GM19035 (cell line): ENCODE measurements around the gene INSRR.

Experiments used
- ATAC-seq: cut with Tn5 transposase; IDR thresholded peaks from one replicate; pipeline ENCODE4 v1.9.1; 2021; ENCODE audit not compliant: unreplicated experiment

Gene INSRR

GRCh38 chr1:156852418-156852874 lies 6.5 kb downstream of the INSRR start:
- ATAC-seq = no peak

GRCh38 chr1:156851779-156852417 lies 7.0 kb downstream of the INSRR start:
- no peak for ATAC-seq

GRCh38 chr1:156849151-156849496 lies 9.8 kb downstream of the INSRR start:
- no peak for ATAC-seq

- ATAC-seq = no peak
Observed at GRCh38 chr1:156848461-156849150, 10.3 kb downstream of the INSRR start.

GRCh38 chr1:156847591-156848460 lies 11.1 kb downstream of the INSRR start:
- ATAC-seq = no peak

- no peak for ATAC-seq
Observed at GRCh38 chr1:156846643-156847042, 12.3 kb downstream of the INSRR start.

GRCh38 chr1:156845953-156846545 lies 12.9 kb downstream of the INSRR start:
- no peak for ATAC-seq

GRCh38 chr1:156845055-156845952 lies 13.6 kb downstream of the INSRR start:
- ATAC-seq = no peak

- no peak for ATAC-seq
Observed at GRCh38 chr1:156844638-156845037, 14.3 kb downstream of the INSRR start.

- ATAC-seq = no peak
Observed at GRCh38 chr1:156844102-156844501, 14.8 kb downstream of the INSRR start.

GRCh38 chr1:156842618-156843300 lies 16.2 kb downstream of the INSRR start:
- no peak for ATAC-seq

GRCh38 chr1:156841295-156841855 lies 17.5 kb downstream of the INSRR start:
- no peak for ATAC-seq

GRCh38 chr1:156840898-156841279 lies 18.0 kb downstream of the INSRR start:
- no peak for ATAC-seq

GRCh38 chr1:156840186-156840897 lies 18.6 kb downstream of the INSRR start:
- no peak for ATAC-seq

GRCh38 chr1:156839426-156840109 lies 19.3 kb downstream of the INSRR start:
- ATAC-seq = no peak

- ATAC-seq = no peak
Observed at GRCh38 chr1:156838972-156839371, 19.9 kb downstream of the INSRR start.

- ATAC-seq = no peak
Observed at GRCh38 chr1:156836892-156837291, 22.0 kb downstream of the INSRR start.

GRCh38 chr1:156836041-156836654 lies 22.8 kb downstream of the INSRR start:
- ATAC-seq = no peak
